ENCODE data around the gene PGLYRP2. TPM values are rescaled to one million over a fixed set of nuclear protein-coding genes. Genes with fewer than 3 reads are reported as not detected.

PGLYRP2 gene
- total RNA-seq, 3 donors from 2014 or later (not counting 1 experiment from before 2014, with no cell fraction given) = 0.21 to 0.28 TPM; not detected in 1

- Mint-ChIP-seq H3K36me3 (no peaks in the 10 kb centered on the region), H3K4me1 (peaks cover 22 to 46% of the 10 kb centered on the region in 2 donors), H3K27ac (peak overlapping the region in 1 of 2 donors; percentile 31), H3K27me3 (ENCODE audit: low read depth in 2 of 2) (no peaks in the 10 kb centered on the region), H3K4me3 (no peak overlapping the region), H3K9me3 (no peaks in the 10 kb centered on the region)
- Histone ChIP-seq H3K9me3 (ENCODE audit: control insufficient read depth, insufficient read depth, low read length) (no peaks in the 10 kb centered on the region), H3K36me3 (ENCODE audit: control insufficient read depth, insufficient read depth, low read length) (peaks cover 85% of the 10 kb centered on the region), H3K27ac (ENCODE audit: low read length) (no peak overlapping the region), H3K27me3 (ENCODE audit: control insufficient read depth, insufficient read depth, low read length) (no peaks in the 10 kb centered on the region), H3K4me1 (ENCODE audit: control insufficient read depth, insufficient read depth, low read length) (peaks cover 32% of the 10 kb centered on the region), H3K4me3 (ENCODE audit: low read length) (no peak overlapping the region)
- WGBS (ENCODE audit: insufficient coverage) = 97% methylated on average over 86 of the region's 86 CpGs
- DNase-seq = peak in 1 of 2 donors; percentile 24
- intact Hi-C loops (cut with micrococcal nuclease) = no loop called here
- no peak for ATAC-seq
- no peak for TF ChIP-seq CTCF (IDR thresholded peaks at IDR 0.05)
Measured at GRCh38 chr19:15456871-15457700, 22.2 kb downstream of the PGLYRP2 start.

- ATAC-seq (no peak), DNase-seq (no peak)
- H3K4me1 ChIP-seq (ENCODE audit: control insufficient read depth, insufficient read depth, low read length) = peaks cover 32% of the 10 kb centered on the region
- H3K4me3 ChIP-seq (ENCODE audit: low read length) = no peak overlapping the region
- no peaks in the 10 kb centered on the region for H3K9me3 ChIP-seq (ENCODE audit: control insufficient read depth, insufficient read depth, low read length)
- intact Hi-C loops (cut with micrococcal nuclease) = no loop called here
- H3K27ac ChIP-seq (ENCODE audit: low read length) = no peak overlapping the region
- WGBS (ENCODE audit: insufficient coverage) = 97% methylated on average over 14 of the region's 14 CpGs
- Mint-ChIP-seq H3K9me3 (no peaks in the 10 kb centered on the region), H3K27me3 (ENCODE audit: low read depth in 2 of 2) (no peaks in the 10 kb centered on the region), H3K27ac (peak overlapping the region in 1 of 2 donors; percentile 31), H3K36me3 (no peaks in the 10 kb centered on the region), H3K4me1 (peaks cover 17 to 46% of the 10 kb centered on the region in 2 donors), H3K4me3 (no peak overlapping the region)
- TF ChIP-seq CTCF (IDR thresholded peaks at IDR 0.05) = no peak
- H3K36me3 ChIP-seq (ENCODE audit: control insufficient read depth, insufficient read depth, low read length) = peaks cover 86% of the 10 kb centered on the region
- H3K27me3 ChIP-seq (ENCODE audit: control insufficient read depth, insufficient read depth, low read length) = no peaks in the 10 kb centered on the region
Measured at GRCh38 chr19:15456441-15456840, 22.9 kb downstream of the PGLYRP2 start.

GRCh38 chr19:15455996-15456395, 23.3 kb downstream of the PGLYRP2 start:
- WGBS (ENCODE audit: insufficient coverage) = 96% methylated on average over 9 of the region's 9 CpGs
- Histone ChIP-seq H3K4me3 (ENCODE audit: low read length) (no peak overlapping the region), H3K4me1 (ENCODE audit: control insufficient read depth, insufficient read depth, low read length) (peaks cover 28% of the 10 kb centered on the region), H3K27ac (ENCODE audit: low read length) (no peak overlapping the region), H3K36me3 (ENCODE audit: control insufficient read depth, insufficient read depth, low read length) (peaks cover 86% of the 10 kb centered on the region), H3K27me3 (ENCODE audit: control insufficient read depth, insufficient read depth, low read length) (no peaks in the 10 kb centered on the region), H3K9me3 (ENCODE audit: control insufficient read depth, insufficient read depth, low read length) (no peaks in the 10 kb centered on the region)
- ATAC-seq = no peak
- Mint-ChIP-seq H3K27ac (peak overlapping the region in 1 of 2 donors; percentile 31), H3K36me3 (no peaks in the 10 kb centered on the region), H3K4me1 (peaks cover 21 to 49% of the 10 kb centered on the region in 2 donors), H3K4me3 (no peak overlapping the region), H3K9me3 (no peaks in the 10 kb centered on the region), H3K27me3 (ENCODE audit: low read depth in 2 of 2) (no peaks in the 10 kb centered on the region)
- no peak for TF ChIP-seq CTCF (IDR thresholded peaks at IDR 0.05)
- intact Hi-C loops (cut with micrococcal nuclease) = no loop called here
- DNase-seq = no peak
